ENCODE results near the gene DEK.

DNA sequence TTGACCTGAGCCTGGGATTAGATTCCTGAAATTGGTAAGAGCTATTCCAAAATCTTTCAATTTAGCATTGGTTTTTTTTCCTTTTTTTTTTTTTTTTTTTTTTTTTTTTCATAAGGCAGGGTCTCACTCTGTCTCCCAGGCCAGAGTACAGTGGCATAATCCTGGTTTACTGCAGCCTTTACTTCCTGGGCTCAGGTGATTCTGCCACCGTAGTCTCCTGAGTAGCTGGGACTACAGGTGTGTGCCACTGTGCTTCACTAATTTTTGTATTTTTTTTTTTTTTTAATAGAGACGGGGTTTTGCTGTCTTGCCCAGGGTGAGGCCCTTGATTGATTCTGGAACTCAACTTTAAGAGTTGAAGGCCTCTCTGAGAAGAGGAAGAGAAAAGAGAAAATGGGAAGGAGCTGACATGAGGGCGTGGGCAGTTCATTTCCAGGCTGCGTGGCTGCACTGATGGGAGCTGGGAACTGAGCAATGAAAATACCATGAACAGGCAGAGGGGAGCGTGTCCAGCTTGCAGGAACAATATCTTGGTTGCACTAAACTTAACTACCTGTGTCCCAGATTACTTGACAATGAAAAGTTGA, 84.5 kb downstream of the DEK start:
- TF ChIP-seq, protein P1, sequence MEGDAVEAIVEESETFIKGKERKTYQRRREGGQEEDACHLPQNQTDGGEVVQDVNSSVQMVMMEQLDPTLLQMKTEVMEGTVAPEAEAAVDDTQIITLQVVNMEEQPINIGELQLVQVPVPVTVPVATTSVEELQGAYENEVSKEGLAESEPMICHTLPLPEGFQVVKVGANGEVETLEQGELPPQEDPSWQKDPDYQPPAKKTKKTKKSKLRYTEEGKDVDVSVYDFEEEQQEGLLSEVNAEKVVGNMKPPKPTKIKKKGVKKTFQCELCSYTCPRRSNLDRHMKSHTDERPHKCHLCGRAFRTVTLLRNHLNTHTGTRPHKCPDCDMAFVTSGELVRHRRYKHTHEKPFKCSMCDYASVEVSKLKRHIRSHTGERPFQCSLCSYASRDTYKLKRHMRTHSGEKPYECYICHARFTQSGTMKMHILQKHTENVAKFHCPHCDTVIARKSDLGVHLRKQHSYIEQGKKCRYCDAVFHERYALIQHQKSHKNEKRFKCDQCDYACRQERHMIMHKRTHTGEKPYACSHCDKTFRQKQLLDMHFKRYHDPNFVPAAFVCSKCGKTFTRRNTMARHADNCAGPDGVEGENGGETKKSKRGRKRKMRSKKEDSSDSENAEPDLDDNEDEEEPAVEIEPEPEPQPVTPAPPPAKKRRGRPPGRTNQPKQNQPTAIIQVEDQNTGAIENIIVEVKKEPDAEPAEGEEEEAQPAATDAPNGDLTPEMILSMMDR (IDR thresholded peaks at IDR 0.05): no peak
- TF ChIP-seq EP300 (IDR thresholded peaks at IDR 0.05) (no peak), POLR2A (IDR thresholded peaks at IDR 0.05) (no peak)
